NOMO-1 (cell line): ENCODE data around the gene TVP23A.
"Not testable (repeated sequence)": the region's sequence is repeated elsewhere in the genome, so short reads cannot be mapped to it uniquely, and the experiment has no call there.

Experiments used
- DNase-seq, 2 experiments: peaks; one replicate each; lab custom pipeline; 2025; ENCODE audit not compliant: unreplicated experiment in 2 of 2; lab: John Stamatoyannopoulos, UW

Gene TVP23A

GRCh38 chr16:10836174-10836853 is 17.7 kb upstream of the TVP23A start:
- no peak for DNase-seq

GRCh38 chr16:10835281-10835931 is 16.8 kb upstream of the TVP23A start:
- DNase-seq: no peak

GRCh38 chr16:10834766-10835165 is 16.2 kb upstream of the TVP23A start:
- DNase-seq: no peak

GRCh38 chr16:10834130-10834529 is 15.5 kb upstream of the TVP23A start:
- DNase-seq: no peak

- no peak for DNase-seq
Measured at GRCh38 chr16:10833271-10833670, 14.7 kb upstream of the TVP23A start.

- DNase-seq: no peak
Measured at GRCh38 chr16:10831894-10832886, 13.6 kb upstream of the TVP23A start.

GRCh38 chr16:10830240-10830639 is 11.6 kb upstream of the TVP23A start:
- not testable (repeated sequence) for DNase-seq

- DNase-seq: not testable (repeated sequence)
Measured at GRCh38 chr16:10829390-10830098, 10.9 kb upstream of the TVP23A start.

GRCh38 chr16:10828851-10829366 is 10.3 kb upstream of the TVP23A start:
- DNase-seq: no peak

- no peak for DNase-seq
Measured at GRCh38 chr16:10827691-10828341, 9.2 kb upstream of the TVP23A start.

GRCh38 chr16:10824111-10824893 is 5.7 kb upstream of the TVP23A start:
- DNase-seq: no peak

GRCh38 chr16:10822702-10823101 is 4.1 kb upstream of the TVP23A start:
- DNase-seq: no peak

GRCh38 chr16:10820546-10820945 is 2.0 kb upstream of the TVP23A start:
- DNase-seq: no peak

- DNase-seq: no peak
Measured at GRCh38 chr16:10817514-10817913, 1.1 kb downstream of the TVP23A start.

GRCh38 chr16:10813099-10813455 is 5.5 kb downstream of the TVP23A start:
- DNase-seq: no peak

GRCh38 chr16:10812312-10813098 is 6.1 kb downstream of the TVP23A start:
- peak; percentile 6 to 47 for DNase-seq

- DNase-seq: no peak
Measured at GRCh38 chr16:10809706-10810105, 8.9 kb downstream of the TVP23A start.

- no peak for DNase-seq
Measured at GRCh38 chr16:10808850-10809249, 9.7 kb downstream of the TVP23A start.
